Lower lobe of right lung (tissue), 2 donors: ENCODE data around the gene CREBBP. TPM values are rescaled to one million over a fixed set of nuclear protein-coding genes. Genes with fewer than 3 reads are reported as not detected.

ENCODE experiments used
- ATAC-seq, 2 donors: fragments of 200-7000 bp; cut with Tn5 transposase; one replicate each; pipeline ENCODE4 v1.9.1; 2020 to 2022; ENCODE audit warnings: mild to moderate bottlenecking in 2 of 2, moderate library complexity in 2 of 2
- DNase-seq: peaks from one replicate; pipeline ENCODE4 v3.0.0-alpha.2; 2020
- H3K27ac ChIP-seq: fragments of 200-600 bp; one replicate; pipeline ENCODE4 v1.8.0; 2022
- H3K27me3 ChIP-seq: fragments of 200-600 bp; one replicate; pipeline ENCODE4 v1.8.0; 2022; ENCODE audit warnings: low read depth
- H3K36me3 ChIP-seq: fragments of 200-600 bp; one replicate; pipeline ENCODE4 v1.8.0; 2022; ENCODE audit warnings: mild to moderate bottlenecking
- H3K4me1 ChIP-seq: fragments of 200-600 bp; one replicate; pipeline ENCODE4 v1.8.0; 2022
- H3K4me3 ChIP-seq: fragments of 200-600 bp; one replicate; pipeline ENCODE4 v1.8.0; 2022; ENCODE audit warnings: mild to moderate bottlenecking
- H3K9me3 ChIP-seq: fragments of 200-600 bp; one replicate; pipeline ENCODE4 v1.8.0; 2022
- intact Hi-C: fragments of 100-400 bp; cut with DNase I; formaldehyde crosslinking; loops from one replicate; pipeline ENCODE4 v1.11.0; 2022
- total RNA-seq: library from RNA; stranded (reverse); fragmentation: NEBNext Ultra II Directional; extraction: Animal tissue kit (Norgen Biotek cat#: 25700); gene quantifications from one replicate; pipeline ENCODE4 v1.2.1, GENCODE V29; 2021
- TF ChIP-seq, protein P1 (sequence below): fragments of 200-600 bp; IDR thresholded peaks from one replicate; pipeline ENCODE4 v1.8.0; 2022; ENCODE audit warnings: antibody characterized with exemption, mild to moderate bottlenecking
- donor health status: DM: no; HTN: yes; CAD: no; lungs with severe emphysema.

The CREBBP gene
- total RNA-seq, 1 donor from 2014 or later: 78.3 TPM

DNA sequence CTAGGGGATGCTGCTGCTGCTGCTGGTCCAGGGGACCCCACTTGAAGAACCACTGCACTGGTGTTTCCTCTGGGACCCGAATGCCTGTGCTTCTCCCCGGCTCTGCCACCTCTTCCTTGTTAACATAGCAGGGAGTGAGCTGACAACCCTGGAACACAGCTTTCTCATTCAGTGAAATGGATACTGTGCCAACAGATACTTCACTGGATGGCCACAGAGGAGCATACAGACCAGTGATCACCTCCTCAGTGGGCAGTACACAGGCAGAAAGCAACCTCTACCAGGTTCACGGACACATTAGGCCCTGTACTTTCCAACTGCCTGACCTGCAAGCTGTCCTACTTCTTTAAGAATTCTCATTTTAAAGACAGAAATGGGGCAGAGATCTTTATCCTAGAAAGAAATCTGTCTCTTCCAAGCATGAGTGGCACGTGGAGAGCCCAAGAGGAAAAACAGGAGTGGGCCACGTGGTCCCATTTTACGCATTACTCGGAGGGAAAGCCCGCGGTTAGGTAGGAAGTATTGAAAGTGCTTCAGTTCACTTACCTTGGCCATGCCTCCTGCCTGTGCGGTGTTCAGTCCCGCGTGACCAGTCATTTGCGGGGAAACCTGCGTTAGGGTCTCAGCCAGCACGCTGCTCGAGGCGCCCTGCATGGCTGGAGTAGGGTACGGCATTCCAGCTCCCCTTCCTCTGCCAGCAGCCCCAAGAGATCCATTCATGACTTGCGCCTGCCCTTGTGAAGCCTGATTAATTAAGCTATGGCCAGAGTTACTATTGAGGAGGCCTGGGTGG, 30.6 kb downstream of the CREBBP start:
- Histone ChIP-seq H3K4me1 (peaks cover 41% of the 10 kb centered on the region), H3K36me3 (peaks cover 32% of the 10 kb centered on the region), H3K27me3 (no peaks in the 10 kb centered on the region), H3K27ac (no peak overlapping the region), H3K4me3 (no peak overlapping the region), H3K9me3 (no peaks in the 10 kb centered on the region)
- TF ChIP-seq, protein P1, sequence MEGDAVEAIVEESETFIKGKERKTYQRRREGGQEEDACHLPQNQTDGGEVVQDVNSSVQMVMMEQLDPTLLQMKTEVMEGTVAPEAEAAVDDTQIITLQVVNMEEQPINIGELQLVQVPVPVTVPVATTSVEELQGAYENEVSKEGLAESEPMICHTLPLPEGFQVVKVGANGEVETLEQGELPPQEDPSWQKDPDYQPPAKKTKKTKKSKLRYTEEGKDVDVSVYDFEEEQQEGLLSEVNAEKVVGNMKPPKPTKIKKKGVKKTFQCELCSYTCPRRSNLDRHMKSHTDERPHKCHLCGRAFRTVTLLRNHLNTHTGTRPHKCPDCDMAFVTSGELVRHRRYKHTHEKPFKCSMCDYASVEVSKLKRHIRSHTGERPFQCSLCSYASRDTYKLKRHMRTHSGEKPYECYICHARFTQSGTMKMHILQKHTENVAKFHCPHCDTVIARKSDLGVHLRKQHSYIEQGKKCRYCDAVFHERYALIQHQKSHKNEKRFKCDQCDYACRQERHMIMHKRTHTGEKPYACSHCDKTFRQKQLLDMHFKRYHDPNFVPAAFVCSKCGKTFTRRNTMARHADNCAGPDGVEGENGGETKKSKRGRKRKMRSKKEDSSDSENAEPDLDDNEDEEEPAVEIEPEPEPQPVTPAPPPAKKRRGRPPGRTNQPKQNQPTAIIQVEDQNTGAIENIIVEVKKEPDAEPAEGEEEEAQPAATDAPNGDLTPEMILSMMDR: no peak
- no peak for ATAC-seq
- DNase-seq: no peak
- intact Hi-C loops: no loop called here

DNA sequence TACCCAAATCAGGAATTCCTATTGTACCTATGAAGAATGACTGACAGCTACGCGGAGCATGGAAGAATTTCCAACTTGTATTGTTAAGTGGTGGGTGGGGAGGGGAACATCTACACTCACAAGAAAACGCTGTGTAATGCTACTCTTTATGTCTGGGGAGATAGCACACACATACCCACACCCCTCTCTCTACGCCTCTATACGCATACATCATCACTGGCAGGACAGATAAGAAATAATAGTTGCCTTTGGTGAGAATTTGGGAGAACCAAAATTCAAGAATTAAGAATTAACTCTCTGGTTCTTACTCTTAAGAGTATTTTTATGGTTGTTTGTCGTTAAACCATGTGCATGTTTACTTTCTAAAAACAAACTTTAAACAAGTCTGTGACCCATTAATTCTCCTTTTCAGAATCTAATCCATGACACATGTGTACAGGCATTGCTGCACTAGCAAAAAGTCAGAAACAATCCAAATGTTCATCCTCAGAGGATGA, 33.9 kb downstream of the CREBBP start:
- TF ChIP-seq, protein P1: no peak
- H3K27ac ChIP-seq: no peak overlapping the region
- H3K9me3 ChIP-seq: no peaks in the 10 kb centered on the region
- intact Hi-C loops: no loop called here
- no peak overlapping the region for H3K4me3 ChIP-seq
- no peaks in the 10 kb centered on the region for H3K27me3 ChIP-seq
- H3K4me1 ChIP-seq: peaks cover 33% of the 10 kb centered on the region
- ATAC-seq: peak in 1 of 2 donors; percentile 13
- H3K36me3 ChIP-seq: peaks cover 32% of the 10 kb centered on the region
- no peak for DNase-seq

DNA sequence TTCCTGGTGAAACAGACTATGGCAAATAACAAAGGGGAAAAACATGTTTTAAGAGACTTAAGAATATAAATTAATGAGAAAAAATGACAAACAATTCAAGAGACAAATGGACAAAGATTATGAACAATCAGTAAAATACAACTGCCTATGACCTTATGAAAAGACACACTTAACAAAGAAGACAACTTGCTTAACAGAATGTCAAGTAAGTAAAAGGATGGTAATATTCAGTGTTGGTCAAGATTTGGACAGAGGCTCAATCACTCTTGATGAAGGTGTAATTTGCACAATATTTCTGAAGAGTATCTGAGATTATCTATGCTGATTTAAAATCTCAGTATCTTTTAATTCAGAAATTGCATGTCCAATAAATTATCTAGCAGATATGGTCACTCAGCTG, 34.4 kb downstream of the CREBBP start:
- no peaks in the 10 kb centered on the region for H3K9me3 ChIP-seq
- H3K27ac ChIP-seq: no peak overlapping the region
- peaks cover 32% of the 10 kb centered on the region for H3K36me3 ChIP-seq
- DNase-seq: no peak
- no peaks in the 10 kb centered on the region for H3K27me3 ChIP-seq
- TF ChIP-seq, protein P1: no peak
- peaks cover 37% of the 10 kb centered on the region for H3K4me1 ChIP-seq
- no peak overlapping the region for H3K4me3 ChIP-seq
- ATAC-seq: no peak
- intact Hi-C loops: no loop called here

- no peaks in the 10 kb centered on the region for H3K27me3 ChIP-seq
- peaks cover 7% of the 10 kb centered on the region for H3K36me3 ChIP-seq
- TF ChIP-seq, protein P1: no peak
- ATAC-seq (peak in 1 of 2 donors; percentile 60), DNase-seq (no peak)
- H3K4me1 ChIP-seq: peaks cover 46% of the 10 kb centered on the region
- intact Hi-C loops: no loop called here
- H3K27ac ChIP-seq: no peak overlapping the region
- no peaks in the 10 kb centered on the region for H3K9me3 ChIP-seq
- no peak overlapping the region for H3K4me3 ChIP-seq
Measured at GRCh38 chr16:3842994-3843393, 37.5 kb downstream of the CREBBP start.

- intact Hi-C loops: no loop called here
- peak in 1 of 2 donors; percentile 40 for ATAC-seq
- no peaks in the 10 kb centered on the region for H3K27me3 ChIP-seq
Measured at GRCh38 chr16:3841729-3842508, 38.6 kb downstream of the CREBBP start.

More at GRCh38 chr16:3841729-3842508, 38.6 kb downstream of the CREBBP start:
- no peak for DNase-seq
- H3K36me3 ChIP-seq: no peaks in the 10 kb centered on the region
- TF ChIP-seq, protein P1: no peak
- H3K9me3 ChIP-seq: no peaks in the 10 kb centered on the region
- H3K27ac ChIP-seq: no peak overlapping the region
- peaks cover 46% of the 10 kb centered on the region for H3K4me1 ChIP-seq
- H3K4me3 ChIP-seq: no peak overlapping the region
